GM23248 (cell line): ENCODE results near the gene METTL15.

ENCODE experiments used
- EZH2 ChIP-seq: fragments of 200-600 bp; sonication (generic); IDR thresholded peaks from 2 replicates; pipeline ENCODE4 v1.6.1; 2018; ENCODE audit warnings: antibody characterized with exemption, mild to moderate bottlenecking; ENCODE audit not compliant: insufficient read depth, poor library complexity, severe bottlenecking
- EZH2phosphoT487 ChIP-seq: fragments of 200-600 bp; sonication (generic); IDR thresholded peaks from 2 replicates; pipeline ENCODE4 v1.6.1; 2018; ENCODE audit warnings: antibody characterized with exemption, moderate library complexity, mild to moderate bottlenecking, low read depth; ENCODE audit not compliant: insufficient read depth

- TF ChIP-seq EZH2 (no peak), EZH2phosphoT487 (no peak)
Observed at GRCh38 chr11:28228196-28228895, 120.2 kb downstream of the METTL15 start.
